ENCODE results near the gene ARHGAP5.

ARHGAP5 gene

GRCh38 chr14:32185097-32185496, 108.0 kb downstream of the ARHGAP5 start:
- no peak for DNase-seq

GRCh38 chr14:32186248-32186647, 109.1 kb downstream of the ARHGAP5 start:
- no peak for DNase-seq

- DNase-seq, result no peak
These were observed 112.7 kb downstream of the ARHGAP5 start for GRCh38 chr14:32189811-32190210.

- DNase-seq, result no peak
These were observed 113.6 kb downstream of the ARHGAP5 start for GRCh38 chr14:32190673-32191072.

GRCh38 chr14:32192712-32193373, 115.7 kb downstream of the ARHGAP5 start:
- no peak for DNase-seq

- no peak for DNase-seq
These were observed 116.4 kb downstream of the ARHGAP5 start for GRCh38 chr14:32193532-32193931.

GRCh38 chr14:32195636-32196035, 118.5 kb downstream of the ARHGAP5 start:
- DNase-seq, result no peak

GRCh38 chr14:32197919-32198318, 120.8 kb downstream of the ARHGAP5 start:
- no peak for DNase-seq

- no peak for DNase-seq
These were observed 123.5 kb downstream of the ARHGAP5 start for GRCh38 chr14:32200368-32201192.

GRCh38 chr14:32201193-32201815, 124.2 kb downstream of the ARHGAP5 start:
- DNase-seq, result peak; percentile 88

- DNase-seq, result peak; percentile 65
These were observed 124.8 kb downstream of the ARHGAP5 start, which contains the start of gene RNU6-7 for GRCh38 chr14:32201816-32202490. Gene RNU6-7, plus strand, starts transcription at chr14:32202045.

GRCh38 chr14:32202491-32202997, 125.4 kb downstream of the ARHGAP5 start:
- DNase-seq, result peak; percentile 29

GRCh38 chr14:32202998-32203882, 126.1 kb downstream of the ARHGAP5 start, which contains the start of gene RNU6-8:
Gene RNU6-8, minus strand, starts transcription at chr14:32203269.
- DNase-seq, result peak; percentile 95

GRCh38 chr14:32203928-32204357, 126.8 kb downstream of the ARHGAP5 start:
- DNase-seq, result no peak

- DNase-seq, result no peak
These were observed 128.4 kb downstream of the ARHGAP5 start for GRCh38 chr14:32205554-32205953.

GRCh38 chr14:32205984-32206383, 128.9 kb downstream of the ARHGAP5 start:
- DNase-seq, result no peak

- no peak for DNase-seq
These were observed 129.4 kb downstream of the ARHGAP5 start for GRCh38 chr14:32206552-32206951.

- DNase-seq, result no peak
These were observed 131.4 kb downstream of the ARHGAP5 start for GRCh38 chr14:32208490-32208889.
